HL-60 (cell line): ENCODE data around the gene MAP7.

Experiments
- CTCF ChIP-seq: IDR thresholded peaks from one replicate; pipeline ENCODE4 v1.5.1; 2011; ENCODE audit warnings: low read length, control low read depth, inconsistent platforms; ENCODE audit not compliant: insufficient read depth
- REST ChIP-seq: IDR thresholded peaks from 2 replicates; pipeline ENCODE4 v1.6.1; 2012; ENCODE audit warnings: low read depth; ENCODE audit not compliant: insufficient replicate concordance

GRCh38 chr6:136571496-136571895 is 21.3 kb upstream of the MAP7 start:
- TF ChIP-seq REST (no peak), CTCF (no peak)
